GM10847 (cell line): ENCODE data around the gene KICS2.

ENCODE experiments used
- POLR2A ChIP-seq: IDR thresholded peaks from 2 replicates; pipeline ENCODE4 v1.6.1; 2011; ENCODE audit not compliant: insufficient read length; ENCODE audit errors: extremely low read depth

Gene KICS2

GRCh38 chr12:64189530-64189929 lies 32.6 kb downstream of the KICS2 start:
- no peak for TF ChIP-seq POLR2A

DNA sequence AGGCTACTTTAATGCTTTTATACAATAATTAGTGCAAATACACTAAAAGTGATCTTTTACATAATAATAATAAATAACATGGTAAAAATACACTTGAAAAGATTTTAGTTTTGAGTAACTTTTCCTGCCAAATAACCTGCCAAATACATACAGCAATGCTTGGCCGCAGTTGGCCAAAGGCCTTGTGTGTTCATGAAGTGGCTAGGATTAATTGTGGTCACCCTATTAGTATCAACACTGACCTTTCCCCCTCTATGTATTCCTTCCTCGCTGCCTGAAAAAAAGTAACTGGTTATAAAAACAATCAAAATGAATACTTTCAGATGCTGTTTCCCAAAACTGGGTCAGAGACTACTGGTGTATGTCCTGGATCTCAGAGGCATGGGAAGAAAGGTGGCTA lies 34.3 kb downstream of the KICS2 start:
- no peak for TF ChIP-seq POLR2A

DNA sequence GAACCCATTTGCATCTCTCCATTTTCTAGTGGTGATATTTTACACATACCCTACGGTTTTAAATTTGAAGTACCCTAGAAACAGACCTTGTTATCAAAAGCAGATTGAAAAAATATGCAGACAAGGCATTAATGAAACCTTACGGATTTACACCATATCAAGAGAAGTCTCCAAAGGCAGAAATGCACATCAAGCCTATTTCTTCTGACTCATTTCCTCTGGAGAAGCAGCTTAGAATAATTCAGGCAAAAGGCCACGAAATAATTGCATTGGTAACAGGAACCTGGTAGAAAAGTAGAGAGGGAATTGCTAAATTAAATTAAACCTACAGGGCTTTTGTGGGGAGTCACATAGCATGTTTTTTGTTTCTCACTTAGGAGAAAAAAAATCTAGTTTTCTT lies 34.7 kb downstream of the KICS2 start:
- TF ChIP-seq POLR2A, result no peak

DNA sequence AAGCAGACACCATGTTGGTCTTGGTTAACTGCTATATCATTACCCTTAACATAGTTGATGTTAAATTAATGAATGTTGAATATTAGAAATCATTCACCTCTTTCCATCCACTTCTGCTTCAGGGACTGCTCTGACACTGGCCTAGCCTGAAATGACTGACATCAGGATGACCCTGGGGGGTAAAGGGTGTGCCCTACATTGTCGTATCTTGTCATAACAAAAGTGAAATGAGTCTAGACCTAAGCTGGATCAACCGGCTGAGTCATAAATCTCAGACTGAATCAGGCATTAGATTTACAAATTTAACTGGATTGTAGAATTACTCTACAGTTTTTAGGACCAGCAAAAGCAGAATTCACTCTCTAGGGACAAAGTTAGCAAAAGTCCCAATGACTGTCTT lies 35.3 kb downstream of the KICS2 start:
- no peak for TF ChIP-seq POLR2A

- TF ChIP-seq POLR2A, result no peak
Observed at GRCh38 chr12:64184216-64184615, 37.9 kb downstream of the KICS2 start.

DNA sequence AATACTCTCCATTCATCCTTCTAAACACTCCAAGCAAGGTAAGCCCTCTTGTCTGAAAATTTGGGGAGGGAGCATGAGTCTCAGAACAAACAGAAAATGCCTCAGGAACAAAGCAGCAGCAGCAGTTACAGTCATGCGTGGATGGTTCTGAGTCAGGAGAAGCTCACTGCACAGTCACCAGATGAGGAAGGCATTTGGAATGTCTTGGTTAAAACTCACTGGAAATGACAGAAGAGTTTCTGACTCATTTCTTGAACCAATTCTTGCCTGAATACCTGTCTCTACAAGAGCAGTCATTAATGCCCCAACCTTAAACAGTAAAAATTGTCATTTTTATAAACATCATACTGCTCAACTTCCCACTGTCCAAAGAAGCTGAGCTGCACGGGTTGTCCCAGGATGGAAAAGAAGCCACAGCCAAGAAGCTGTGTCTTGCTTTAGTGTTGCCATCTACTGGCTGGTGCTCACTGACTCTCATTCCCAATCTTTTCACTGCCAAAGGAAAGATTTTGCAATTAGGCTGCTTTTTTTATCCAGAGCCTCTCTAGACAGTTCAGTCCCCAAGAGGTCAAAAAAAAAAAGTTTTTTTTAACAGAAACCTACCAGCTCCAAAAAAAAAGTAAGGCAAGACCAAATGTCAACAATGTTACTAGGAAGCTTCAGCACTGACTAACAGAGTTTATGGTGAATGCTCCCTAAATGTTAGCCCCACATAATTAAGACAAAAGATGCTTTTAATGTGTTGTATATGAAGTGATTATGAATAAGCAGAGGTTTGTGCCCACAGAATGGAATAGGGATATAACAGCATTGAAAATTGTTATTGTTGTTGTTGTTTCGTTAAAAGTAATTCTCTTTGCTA lies 40.4 kb downstream of the KICS2 start:
- no peak for TF ChIP-seq POLR2A

DNA sequence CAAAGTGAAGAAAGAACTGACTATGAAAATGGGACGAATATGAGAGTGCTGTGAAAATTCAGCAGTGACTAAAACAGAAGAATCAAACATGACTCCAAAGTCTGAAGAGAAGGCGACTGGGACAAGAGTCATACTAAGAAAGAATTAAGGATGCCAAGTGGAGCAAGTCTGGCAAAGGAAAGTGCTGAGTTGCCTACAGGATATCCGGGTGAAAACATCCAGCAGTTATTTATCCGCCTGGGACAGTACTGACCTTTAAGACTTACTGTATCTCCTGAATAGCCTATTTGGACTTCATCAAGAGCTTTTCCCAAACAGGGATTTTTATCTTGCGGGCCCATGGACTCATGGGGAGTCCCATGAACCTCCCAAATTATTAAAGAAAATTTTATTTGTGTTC lies 41.1 kb downstream of the KICS2 start:
- TF ChIP-seq POLR2A, result no peak

GRCh38 chr12:64178122-64178521 lies 44.0 kb downstream of the KICS2 start:
- no peak for TF ChIP-seq POLR2A

DNA sequence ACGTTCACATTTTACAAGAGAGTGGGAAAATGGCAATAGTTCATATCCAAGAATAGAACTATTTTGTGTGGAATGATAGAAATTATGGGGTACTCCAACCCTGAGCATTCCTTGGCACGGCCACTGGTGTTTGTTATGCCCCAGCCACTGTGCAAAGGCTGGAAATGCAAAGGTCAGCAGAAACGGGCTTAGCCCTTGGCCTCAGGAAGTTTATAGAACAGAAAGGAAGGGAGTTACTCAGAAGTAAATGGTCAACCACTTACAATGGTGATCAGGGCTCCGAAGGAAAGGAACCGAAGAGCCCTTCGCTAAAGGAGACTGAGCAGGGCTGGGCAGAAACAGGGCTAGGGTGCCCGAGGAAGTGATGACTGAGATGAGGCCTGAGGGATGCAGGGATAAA lies 45.1 kb downstream of the KICS2 start:
- TF ChIP-seq POLR2A, result no peak

- TF ChIP-seq POLR2A, result no peak
Observed at GRCh38 chr12:64175254-64175945, 46.7 kb downstream of the KICS2 start.

GRCh38 chr12:64173456-64173855 lies 48.6 kb downstream of the KICS2 start:
- TF ChIP-seq POLR2A, result no peak
